Mesenteric fat pad (tissue), 1 donor: Measurements from ENCODE around the gene SECISBP2. TPM values are rescaled to one million over a fixed set of nuclear protein-coding genes. Genes with fewer than 3 reads are reported as not detected.

Experiments used
- DNase-seq: peaks from one replicate; pipeline ENCODE4 v3.0.0-alpha.2; 2020; ENCODE audit warnings: low spot score
- total RNA-seq: library from RNA; stranded (reverse); fragmentation: NEBNext Ultra II Directional; extraction: Animal tissue kit (Norgen Biotek cat#: 25700); gene quantifications from one replicate; pipeline ENCODE4 v1.2.1, GENCODE V29; 2021
- donor health status: DM: yes; HTN: yes; CAD: no.

The SECISBP2 gene
- total RNA-seq, 1 donor from 2014 or later: 37.7 TPM

GRCh38 chr9:89380437-89381307 is 62.4 kb downstream of the SECISBP2 start:
- DNase-seq: no peak

DNA sequence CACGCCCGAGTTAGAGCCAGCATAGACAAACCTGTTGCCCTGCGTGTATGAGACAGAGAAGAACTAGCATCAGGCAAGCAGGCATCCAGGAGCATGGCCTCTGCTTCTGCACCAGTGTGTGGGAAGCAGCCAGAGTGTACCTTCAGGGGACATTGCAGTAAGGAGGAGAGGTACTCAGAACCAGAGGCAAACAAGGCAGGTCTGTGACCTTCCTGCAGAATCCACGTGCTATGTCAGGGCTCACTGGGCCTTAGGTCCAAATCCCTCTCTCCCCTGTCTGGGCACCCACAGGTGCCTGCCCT is 63.0 kb downstream of the SECISBP2 start:
- no peak for DNase-seq

GRCh38 chr9:89382026-89382986 is 64.0 kb downstream of the SECISBP2 start:
- DNase-seq: no peak

- DNase-seq: no peak
Observed at GRCh38 chr9:89383030-89383720, 64.9 kb downstream of the SECISBP2 start.

GRCh38 chr9:89383721-89384300 is 65.5 kb downstream of the SECISBP2 start:
- DNase-seq: no peak

GRCh38 chr9:89384783-89385182 is 66.5 kb downstream of the SECISBP2 start:
- no peak for DNase-seq

DNA sequence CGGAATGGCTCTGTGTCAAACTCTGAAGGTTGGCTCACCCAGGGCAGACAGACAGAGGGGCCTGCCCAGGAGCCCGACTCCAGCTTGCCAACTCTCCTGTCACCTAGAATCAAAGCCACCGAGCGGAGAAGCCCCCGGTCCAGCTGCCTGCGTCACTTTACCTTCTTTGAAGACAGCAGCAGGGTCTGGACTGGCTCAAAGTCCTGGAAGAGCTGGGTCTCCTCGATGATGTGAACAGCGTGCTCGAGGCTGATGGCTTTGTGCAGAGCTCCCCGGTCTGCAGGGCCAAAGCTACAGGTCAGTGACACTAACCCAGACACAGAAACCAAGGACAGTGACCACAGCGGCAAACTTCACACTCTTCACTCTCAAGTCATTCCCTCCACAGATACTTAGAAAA is 67.9 kb downstream of the SECISBP2 start:
- no peak for DNase-seq

DNA sequence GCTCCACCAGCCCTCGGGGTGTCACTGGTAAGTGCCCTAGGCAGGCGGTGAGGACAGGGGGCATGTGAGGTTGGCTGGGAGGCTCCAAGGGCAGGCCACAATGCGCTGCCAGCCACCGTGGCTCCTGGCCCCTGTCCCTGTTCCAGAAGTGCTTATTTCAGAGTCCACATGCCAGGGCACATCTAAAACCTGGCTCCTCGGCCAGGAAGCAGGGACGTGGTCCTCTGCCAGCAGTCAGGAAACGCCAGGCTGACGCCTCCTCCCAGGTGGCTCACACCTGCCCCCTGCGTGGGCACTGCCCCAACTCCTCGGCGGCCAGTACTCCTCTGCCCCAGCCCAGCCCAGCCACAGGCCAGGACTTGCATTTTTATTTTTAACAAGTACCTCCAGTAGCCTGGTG is 68.5 kb downstream of the SECISBP2 start:
- DNase-seq: no peak

DNA sequence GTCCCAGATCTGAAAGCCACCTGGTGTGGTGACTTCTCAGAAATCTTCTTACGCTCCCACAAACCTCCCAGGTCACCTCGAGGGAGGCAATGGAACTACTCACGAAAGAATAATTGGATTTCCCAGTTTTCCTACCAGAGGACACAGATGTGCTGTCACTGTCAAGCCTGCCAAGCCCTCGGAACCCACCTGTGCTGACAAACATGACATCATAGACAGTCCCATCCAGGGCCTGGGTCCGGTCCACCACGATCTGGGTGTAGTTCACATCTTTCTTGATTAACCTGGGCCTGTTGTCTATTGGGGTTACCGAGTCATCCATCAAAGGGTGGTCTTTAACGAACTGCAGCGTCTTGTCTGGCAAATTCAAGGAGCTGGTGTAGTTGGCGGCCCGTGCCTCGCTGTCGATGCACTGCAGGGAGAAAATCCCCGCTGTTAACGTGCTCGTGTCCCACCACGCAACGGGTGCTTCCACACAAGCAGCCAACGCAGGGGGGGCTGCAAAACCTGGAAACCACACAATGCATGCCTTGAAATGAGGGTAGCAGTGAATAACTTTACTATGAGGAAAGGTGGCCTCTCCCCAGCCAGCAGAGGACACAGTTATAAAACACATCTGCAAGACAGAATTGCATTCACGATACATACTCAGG is 69.0 kb downstream of the SECISBP2 start:
- no peak for DNase-seq

DNA sequence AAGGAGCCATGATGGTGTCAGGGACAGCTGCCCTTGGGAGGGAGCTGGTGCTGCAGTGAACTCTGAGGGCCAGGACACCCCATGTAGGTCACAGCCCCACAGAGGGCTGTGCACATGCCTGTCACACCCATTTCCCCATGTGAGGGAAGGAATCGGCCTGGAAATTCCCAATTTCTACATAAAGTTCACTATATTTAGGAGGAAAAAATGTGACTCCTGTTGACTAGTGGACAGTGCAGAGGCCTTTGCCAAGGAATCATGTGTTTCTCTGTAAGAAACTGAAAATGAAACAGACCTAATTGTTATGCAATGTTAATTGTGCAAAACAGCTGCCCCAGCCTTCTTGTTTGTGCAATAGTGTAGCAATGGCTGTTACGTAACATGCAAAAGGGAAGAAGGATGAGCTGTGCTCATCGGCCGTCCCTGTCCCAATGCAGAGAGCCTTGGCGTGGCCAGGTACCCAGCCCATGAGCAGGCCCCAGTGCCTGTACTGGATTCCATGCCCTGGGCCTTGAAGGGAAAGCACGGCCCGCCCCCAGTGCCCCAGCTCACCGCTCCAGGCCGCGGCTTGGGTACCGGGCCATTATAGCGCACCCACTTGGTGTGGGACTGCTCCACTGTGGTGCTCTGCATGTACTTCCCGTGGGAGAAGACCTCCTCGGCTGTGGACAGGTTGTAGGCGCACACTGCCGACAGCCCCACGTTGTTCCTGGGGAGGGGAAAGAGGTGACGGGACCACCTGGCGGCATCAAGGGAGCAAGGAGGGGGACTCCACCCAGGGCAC is 70.0 kb downstream of the SECISBP2 start:
- DNase-seq: no peak

GRCh38 chr9:89388868-89389177 is 70.5 kb downstream of the SECISBP2 start:
- no peak for DNase-seq

DNA sequence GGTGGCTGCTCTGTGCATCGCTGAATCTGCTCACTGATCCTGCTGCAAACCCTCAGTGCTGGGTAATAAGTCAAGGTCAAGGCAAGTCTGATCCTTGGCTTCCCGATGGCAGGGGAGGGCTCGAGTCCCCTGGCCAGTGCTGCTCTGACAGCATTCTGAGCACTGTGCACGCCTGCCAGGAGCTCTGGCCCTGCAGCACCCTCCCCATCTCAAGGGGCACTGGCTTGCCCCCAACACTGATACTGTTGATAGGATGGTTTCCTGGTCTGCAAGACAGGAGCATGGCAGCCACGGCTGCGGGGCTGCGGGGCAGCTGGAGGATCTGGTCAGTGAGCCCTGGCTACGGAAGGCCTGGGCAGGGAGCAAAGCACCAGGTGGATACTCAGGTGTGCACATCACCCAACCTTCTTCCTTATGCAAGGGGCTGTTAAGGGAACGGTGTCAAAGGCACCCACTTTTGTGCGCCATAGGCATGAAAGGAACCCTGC is 71.8 kb downstream of the SECISBP2 start:
- DNase-seq: no peak

DNA sequence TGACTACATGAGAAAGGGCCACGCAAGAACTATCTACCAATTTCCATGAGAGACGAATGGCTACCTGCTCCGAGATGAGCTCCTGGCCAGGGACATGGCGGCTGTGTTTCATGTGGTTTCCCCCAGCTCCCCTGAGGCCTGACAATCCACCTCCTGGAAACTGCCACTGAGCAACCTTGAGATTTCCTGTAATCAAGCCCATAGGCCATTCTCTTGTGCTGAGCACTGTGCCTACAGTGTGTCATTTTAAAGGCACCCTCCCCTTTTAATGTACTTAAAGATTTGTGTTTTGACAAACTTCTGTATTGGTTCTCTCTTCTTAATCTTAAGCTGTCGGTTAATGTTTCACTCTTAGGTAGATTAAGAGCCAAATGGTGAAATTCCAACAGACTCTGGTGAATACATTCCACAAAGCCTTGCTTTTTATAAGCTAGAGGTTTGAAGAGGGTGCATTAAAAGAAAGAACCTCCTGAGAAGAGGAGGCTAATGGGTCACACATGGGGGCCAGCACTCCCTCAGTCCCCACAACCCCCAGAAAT is 72.3 kb downstream of the SECISBP2 start:
- DNase-seq: no peak

DNA sequence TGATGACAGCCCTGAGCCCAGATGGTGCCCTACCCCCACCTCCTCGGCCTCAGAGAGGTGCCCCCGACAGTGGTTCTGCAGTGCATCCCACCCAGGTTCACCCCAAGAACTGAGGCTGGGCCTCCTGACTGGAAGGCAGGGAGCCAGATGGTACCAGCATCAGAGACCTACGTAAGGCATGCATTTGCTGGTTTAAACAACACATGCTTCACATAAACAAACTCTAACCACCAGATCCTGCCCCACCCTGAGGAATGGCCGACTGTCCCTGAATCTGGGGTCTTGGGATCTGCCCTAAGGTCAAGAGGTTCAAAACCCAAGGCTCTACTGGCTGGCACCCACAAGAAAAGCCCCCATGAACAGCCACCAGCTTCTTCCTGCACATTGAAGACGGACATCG is 73.3 kb downstream of the SECISBP2 start:
- DNase-seq: no peak

- no peak for DNase-seq
Observed at GRCh38 chr9:89394412-89394811, 76.1 kb downstream of the SECISBP2 start.

- no peak for DNase-seq
Observed at GRCh38 chr9:89395931-89396710, 77.8 kb downstream of the SECISBP2 start.

DNA sequence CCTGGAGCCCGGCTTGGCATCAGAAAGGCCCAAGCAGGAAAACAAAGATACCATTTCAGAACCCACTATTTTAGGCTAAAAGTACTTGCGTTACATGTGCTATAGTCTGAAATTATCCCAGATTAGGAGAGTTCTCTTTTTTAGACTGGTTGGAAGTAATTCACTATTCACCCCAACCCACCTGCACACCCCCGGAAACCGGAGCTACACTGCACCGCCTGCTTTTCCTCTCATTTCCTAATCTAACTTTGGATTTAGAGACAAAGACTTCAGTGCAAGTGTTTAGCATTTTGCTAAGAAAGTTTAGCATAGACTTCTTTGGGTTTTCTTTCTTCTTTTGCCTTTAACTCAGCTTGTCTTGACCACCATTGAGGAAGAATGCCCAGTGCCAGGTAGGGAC is 79.2 kb downstream of the SECISBP2 start:
- no peak for DNase-seq

DNA sequence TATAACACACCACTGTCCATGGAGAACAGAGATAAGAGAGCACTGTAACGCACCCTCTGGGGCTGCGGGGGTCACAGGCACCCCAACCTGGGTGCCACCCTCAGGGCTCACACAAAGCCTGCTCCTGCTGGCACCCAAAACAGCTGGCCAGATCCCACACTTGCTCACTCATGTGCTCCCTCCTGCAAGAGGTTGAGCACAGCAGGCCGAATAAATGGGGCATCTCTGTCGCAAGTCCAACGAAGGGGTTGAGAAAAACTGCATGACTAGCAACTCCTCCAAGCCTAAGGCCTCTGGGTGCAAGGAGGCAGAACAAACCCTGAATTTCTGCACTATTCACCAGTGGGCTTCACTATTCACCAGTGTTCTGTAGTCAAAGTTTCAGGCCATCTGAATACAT is 80.3 kb downstream of the SECISBP2 start:
- DNase-seq: no peak
